SU-DHL-6 (cell line): ENCODE measurements around the gene DTNA.

ENCODE experiments used
- EZH2phosphoT487 ChIP-seq: fragments of 200-600 bp; sonication (generic), shearing (Covaris generic); conservative IDR thresholded peaks from 2 replicates; pipeline ENCODE4 v1.6.1; 2018; ENCODE audit warnings: mild to moderate bottlenecking, antibody characterized with exemption, low read length, moderate library complexity, mixed read lengths
- TF ChIP-seq, protein P1 (sequence below): fragments of 200-600 bp; sonication (generic); IDR thresholded peaks from one replicate; pipeline ENCODE4 v1.5.1; 2017; ENCODE audit warnings: antibody characterized with exemption, mild to moderate bottlenecking, low read length, moderate library complexity; ENCODE audit not compliant: insufficient read depth, poor library complexity, severe bottlenecking

- TF ChIP-seq, protein P1, sequence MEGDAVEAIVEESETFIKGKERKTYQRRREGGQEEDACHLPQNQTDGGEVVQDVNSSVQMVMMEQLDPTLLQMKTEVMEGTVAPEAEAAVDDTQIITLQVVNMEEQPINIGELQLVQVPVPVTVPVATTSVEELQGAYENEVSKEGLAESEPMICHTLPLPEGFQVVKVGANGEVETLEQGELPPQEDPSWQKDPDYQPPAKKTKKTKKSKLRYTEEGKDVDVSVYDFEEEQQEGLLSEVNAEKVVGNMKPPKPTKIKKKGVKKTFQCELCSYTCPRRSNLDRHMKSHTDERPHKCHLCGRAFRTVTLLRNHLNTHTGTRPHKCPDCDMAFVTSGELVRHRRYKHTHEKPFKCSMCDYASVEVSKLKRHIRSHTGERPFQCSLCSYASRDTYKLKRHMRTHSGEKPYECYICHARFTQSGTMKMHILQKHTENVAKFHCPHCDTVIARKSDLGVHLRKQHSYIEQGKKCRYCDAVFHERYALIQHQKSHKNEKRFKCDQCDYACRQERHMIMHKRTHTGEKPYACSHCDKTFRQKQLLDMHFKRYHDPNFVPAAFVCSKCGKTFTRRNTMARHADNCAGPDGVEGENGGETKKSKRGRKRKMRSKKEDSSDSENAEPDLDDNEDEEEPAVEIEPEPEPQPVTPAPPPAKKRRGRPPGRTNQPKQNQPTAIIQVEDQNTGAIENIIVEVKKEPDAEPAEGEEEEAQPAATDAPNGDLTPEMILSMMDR = no peak
- TF ChIP-seq EZH2phosphoT487 = no peak
Observed at GRCh38 chr18:34767601-34768027, 57.5 kb downstream of the DTNA start.
